HepG2 (cell line): ENCODE results near the gene TPRN. TPM values are rescaled to one million over a fixed set of nuclear protein-coding genes. Genes with fewer than 3 reads are reported as not detected.

ENCODE experiments used
- CREM ChIP-seq, 2 experiments: sonication (generic) in 1 of 2; formaldehyde crosslinking in 1 of 2; IDR thresholded peaks; 2 replicates each; pipeline versions ENCODE4 v1.4.0 to v1.6.1; 2016 to 2020; ENCODE audit warnings: antibody characterized with exemption in 1 of 2, mild to moderate bottlenecking in 1 of 2, missing genetic modification reagents in 1 of 2
- DDIT3 ChIP-seq: sonication (generic); formaldehyde crosslinking; IDR thresholded peaks from 2 replicates; pipeline ENCODE4 v1.4.0; 2020; ENCODE audit warnings: mild to moderate bottlenecking, missing genetic modification reagents
- GMEB1 ChIP-seq: sonication (generic); formaldehyde crosslinking; IDR thresholded peaks from 2 replicates; pipeline ENCODE4 v1.5.1; 2020; ENCODE audit warnings: missing genetic modification reagents, mild to moderate bottlenecking, borderline replicate concordance
- GTF3A ChIP-seq: sonication (generic); formaldehyde crosslinking; conservative IDR thresholded peaks from 2 replicates; pipeline ENCODE4 v1.4.0; 2020; ENCODE audit warnings: mild to moderate bottlenecking, missing genetic modification reagents
- HBP1 ChIP-seq: IDR thresholded peaks from 2 replicates; pipeline ENCODE4 v1.6.1; 2016; ENCODE audit warnings: low read depth, control low read depth
- HOXA9 ChIP-seq: sonication (generic); formaldehyde crosslinking; IDR thresholded peaks from 2 replicates; pipeline ENCODE4 v1.8.1; 2022; ENCODE audit warnings: missing genetic modification reagents, mild to moderate bottlenecking, moderate library complexity, borderline replicate concordance
- KLF12 ChIP-seq: sonication (generic); formaldehyde crosslinking; IDR thresholded peaks from 2 replicates; pipeline ENCODE4 v1.4.0; 2020; ENCODE audit warnings: missing genetic modification reagents, borderline replicate concordance
- KMT2B ChIP-seq: IDR thresholded peaks from 2 replicates; pipeline ENCODE4 v1.6.1; 2016; ENCODE audit warnings: missing genetic modification reagents, missing compliant biosample characterization
- MAFF ChIP-seq: IDR thresholded peaks from 2 replicates; pipeline ENCODE4 v1.6.1; 2011; ENCODE audit warnings: low read depth, low read length, improper control_type of control experiment
- MNT ChIP-seq: fragments of 450-650 bp; IDR thresholded peaks from 2 replicates; pipeline ENCODE4 v1.6.1; 2016
- PAF1 ChIP-seq: IDR thresholded peaks from 2 replicates; pipeline ENCODE4 v1.6.1; 2016; ENCODE audit warnings: missing genetic modification reagents, missing compliant biosample characterization
- POLR2G ChIP-seq: fragments of 200-400 bp; formaldehyde crosslinking; IDR thresholded peaks from 2 replicates; pipeline ENCODE4 v1.6.1; 2018; ENCODE audit warnings: mild to moderate bottlenecking, low read depth, low read length, moderate library complexity
- U2AF2 ChIP-seq: fragments of 200-400 bp; formaldehyde crosslinking; IDR thresholded peaks from 2 replicates; pipeline ENCODE4 v1.6.1; 2017; ENCODE audit warnings: low read depth, mild to moderate bottlenecking, low read length
- ZBTB26 ChIP-seq: IDR thresholded peaks from 2 replicates; pipeline ENCODE4 v1.6.1; 2016; ENCODE audit warnings: missing compliant biosample characterization, missing genetic modification reagents, borderline replicate concordance
- ZBTB44 ChIP-seq: sonication (generic); formaldehyde crosslinking; IDR thresholded peaks from 2 replicates; pipeline ENCODE4 v1.4.0; 2020; ENCODE audit warnings: missing genetic modification reagents
- ZEB1 ChIP-seq: IDR thresholded peaks from 2 replicates; pipeline ENCODE4 v1.6.1; 2012; ENCODE audit warnings: mild to moderate bottlenecking, low read depth, inconsistent platforms; ENCODE audit not compliant: insufficient replicate concordance
- ZNF230 ChIP-seq: sonication (generic); formaldehyde crosslinking; IDR thresholded peaks from 2 replicates; pipeline ENCODE4 v1.4.0; 2020; ENCODE audit warnings: mild to moderate bottlenecking, missing genetic modification reagents
- ZNF260 ChIP-seq: sonication (generic); formaldehyde crosslinking; IDR thresholded peaks from 2 replicates; pipeline ENCODE4 v1.4.0; 2020; ENCODE audit warnings: missing genetic modification reagents, low read depth, mild to moderate bottlenecking, borderline replicate concordance
- ZNF367 ChIP-seq: sonication (generic); formaldehyde crosslinking; IDR thresholded peaks from 2 replicates; pipeline ENCODE4 v1.4.0; 2020; ENCODE audit warnings: missing genetic modification reagents, borderline replicate concordance
- ZNF660 ChIP-seq: sonication (generic); formaldehyde crosslinking; IDR thresholded peaks from 2 replicates; pipeline ENCODE4 v1.5.1; 2020; ENCODE audit warnings: mild to moderate bottlenecking, low read depth, missing genetic modification reagents, borderline replicate concordance
- ZNF713 ChIP-seq: sonication (generic); formaldehyde crosslinking; IDR thresholded peaks from 2 replicates; pipeline ENCODE4 v1.4.0; 2020; ENCODE audit warnings: mild to moderate bottlenecking, missing genetic modification reagents
- polyA plus RNA-seq, 8 experiments: library from polyadenylated mRNA; depleted of rRNA in 3 of 8; stranded (reverse) in 7 of 8; unstranded in 1 of 8; fragments of >200 nt; fragmentation: Illumina TruSeq in 4 of 8; extraction: Trizol in 4 of 8; gene quantifications; 2 replicates each; pipeline versions ENCODE4 v1.2.1 to v1.2.3, GENCODE V29; 2011 to 2016; ENCODE audit warnings: low read depth in 4 of 8, missing spikeins in 1 of 8, mixed read lengths in 1 of 8; ENCODE audit not compliant: insufficient read depth in 1 of 8
- total RNA-seq, 5 experiments: library from RNA; depleted of rRNA; stranded (reverse); fragments of >200 nt; fragmentation: Illumina TruSeq; extraction: Trizol; gene quantifications; 2 replicates each; pipeline ENCODE4 v1.2.3, GENCODE V29; 2016; ENCODE audit warnings: low read depth in 1 of 5

TPRN gene
- total and polyA plus RNA-seq, 2 of the 13 experiments (the other 11 are each of a cell fraction or from before 2014, with no cell fraction given), result 10.1 to 19.2 TPM

- no peak for TF ChIP-seq ZBTB26
- no peak for TF ChIP-seq ZNF713 (CRISPR knock-in tag)
- TF ChIP-seq U2AF2, result no peak
- TF ChIP-seq POLR2G, result peak; percentile 47; the same call in 1 of the 2 replicates
- TF ChIP-seq HBP1, result no peak
- TF ChIP-seq ZNF230 (CRISPR knock-in tag), result no peak
- TF ChIP-seq GTF3A (CRISPR knock-in tag), result no peak
- TF ChIP-seq ZNF660 (CRISPR knock-in tag), result no peak
- no peak for TF ChIP-seq CREM (IDR thresholded peaks at IDR 0.05)
- no peak for TF ChIP-seq CREM (CRISPR knock-in tag; IDR thresholded peaks at IDR 0.05)
- no peak for TF ChIP-seq ZEB1
- no peak for TF ChIP-seq DDIT3
- TF ChIP-seq GMEB1 (CRISPR knock-in tag), result 0 out of 2 replicates have a peak, but pooled peaks have one; percentile 19
- TF ChIP-seq KLF12 (CRISPR knock-in tag), result no peak
- TF ChIP-seq ZNF260, result no peak
- no peak for TF ChIP-seq PAF1
- no peak for TF ChIP-seq ZBTB44 (CRISPR knock-in tag)
- no peak for TF ChIP-seq ZNF367
- TF ChIP-seq HOXA9 (CRISPR knock-in tag), result no peak
- no peak for TF ChIP-seq KMT2B
- TF ChIP-seq MAFF, result no peak
- TF ChIP-seq MNT, result 0 out of 2 replicates have a peak, but pooled peaks have one; percentile 25
These were observed 26.7 kb upstream of the TPRN start, which contains the start of gene RNF224 (continued) for GRCh38 chr9:137227054-137227852.
